Stimulated activated CD8-positive, alpha-beta memory T cell treated with anti-CD3 and anti-CD28 coated beads, Interleukin-15, amount 100 ng/mL, for 4 hours (primary cell): ENCODE data around the gene CD84.
"Not testable (repeated sequence)": the region's sequence is repeated elsewhere in the genome, so short reads cannot be mapped to it uniquely, and the experiment has no call there.

Experiments used
- DNase-seq, 2 donors: peaks; one replicate each; pipeline ENCODE4 v3.0.0-alpha.2; 2020; ENCODE audit warnings: low read depth in 2 of 2

The CD84 gene

GRCh38 chr1:160608941-160609340 lies 29.6 kb upstream of the CD84 start:
- no peak for DNase-seq

DNA sequence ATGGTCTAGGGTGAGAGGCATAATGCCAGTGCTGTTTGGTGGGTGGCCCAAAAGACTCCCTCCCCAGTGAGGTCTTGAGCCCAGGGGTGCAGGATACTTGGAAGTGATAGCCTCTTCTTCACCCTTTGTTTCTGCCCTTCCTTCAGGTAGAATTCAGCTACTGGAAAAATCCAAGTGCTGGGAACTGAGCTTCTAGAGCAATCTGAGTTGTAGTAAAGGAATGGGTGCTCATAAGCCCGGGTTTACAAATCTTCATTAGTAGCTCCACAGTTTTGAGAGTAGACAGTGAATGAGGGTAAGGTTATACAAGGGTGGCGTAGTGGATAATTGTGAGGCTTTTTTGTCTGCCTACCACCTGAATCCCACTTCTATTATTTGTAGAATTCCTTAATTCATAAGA lies 29.2 kb upstream of the CD84 start:
- DNase-seq = no peak

- DNase-seq = no peak
Measured at GRCh38 chr1:160608057-160608456, 28.8 kb upstream of the CD84 start.

DNA sequence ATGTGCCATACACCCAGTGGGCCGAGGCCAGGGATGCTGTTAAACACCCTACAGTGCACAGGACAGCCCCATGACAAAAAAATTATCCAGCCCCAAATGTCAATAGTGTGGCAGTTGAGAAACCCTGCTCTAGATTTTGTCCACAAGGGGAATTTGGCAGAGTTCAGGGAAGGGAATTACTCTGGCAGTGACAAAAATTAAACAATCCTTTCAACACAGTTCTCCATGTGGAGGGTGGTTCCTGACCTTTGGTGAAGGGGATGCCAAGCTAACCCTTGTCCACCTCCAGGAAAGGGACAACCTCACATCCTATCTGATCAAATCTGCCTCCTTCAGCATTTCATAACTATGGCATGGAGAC lies 28.4 kb upstream of the CD84 start:
- DNase-seq = no peak

DNA sequence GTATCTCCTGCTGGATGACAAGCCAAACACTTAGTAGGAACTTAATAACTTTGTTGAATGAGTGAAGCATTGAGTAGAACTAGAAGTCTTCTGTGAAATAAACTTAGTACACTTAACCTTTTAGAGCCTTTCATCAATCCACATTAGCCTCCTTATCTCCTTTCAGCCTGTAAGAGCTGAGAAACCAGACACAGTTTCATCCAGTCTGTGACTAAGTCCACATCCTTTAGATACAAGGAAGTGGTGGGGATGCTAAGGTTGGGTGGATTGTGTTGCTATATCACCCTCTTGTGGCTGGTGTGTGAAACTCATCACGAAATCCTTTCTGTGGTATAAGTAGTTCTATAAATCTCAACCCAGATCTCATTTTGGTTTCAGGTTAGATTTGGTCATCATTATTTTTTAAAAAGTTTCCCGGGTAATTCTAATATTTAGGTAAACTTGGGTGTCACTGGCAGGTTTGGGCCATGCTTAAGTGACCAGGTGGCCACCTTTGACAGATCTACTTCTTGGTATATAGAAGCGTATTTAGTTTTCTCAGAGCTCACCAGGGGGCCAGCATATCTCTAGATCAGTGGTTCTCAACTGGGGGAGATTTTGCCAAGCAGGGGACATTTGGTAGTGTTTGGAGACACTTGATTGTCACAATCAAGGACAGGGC lies 27.8 kb upstream of the CD84 start:
- DNase-seq = peak in 1 of 2 donors; percentile 43

DNA sequence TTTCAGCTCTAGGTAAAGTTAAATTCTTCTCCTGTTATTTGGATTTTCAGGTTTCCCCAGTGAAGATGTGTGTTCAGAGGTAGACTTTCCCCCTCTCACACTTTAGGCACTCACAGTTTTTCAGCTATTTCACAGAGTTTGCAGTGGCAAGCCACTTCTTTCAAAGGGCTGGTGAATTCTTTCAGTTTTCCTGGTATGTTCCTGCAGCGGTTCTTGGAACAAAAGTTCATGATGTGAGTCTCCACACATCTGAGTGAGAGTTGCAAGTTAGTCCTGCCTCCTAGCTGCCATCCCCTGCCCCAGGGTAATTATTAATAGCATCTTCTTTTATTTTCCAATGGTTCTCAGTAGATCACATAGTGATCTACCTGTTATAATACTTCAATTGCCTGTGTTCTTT lies 27.3 kb upstream of the CD84 start:
- no peak for DNase-seq

GRCh38 chr1:160605792-160606479 lies 26.6 kb upstream of the CD84 start:
- DNase-seq = no peak

- DNase-seq = no peak
Measured at GRCh38 chr1:160605205-160605604, 25.9 kb upstream of the CD84 start.

GRCh38 chr1:160597705-160598104 lies 18.4 kb upstream of the CD84 start:
- no peak for DNase-seq

- no peak for DNase-seq
Measured at GRCh38 chr1:160597051-160597450, 17.8 kb upstream of the CD84 start.

DNA sequence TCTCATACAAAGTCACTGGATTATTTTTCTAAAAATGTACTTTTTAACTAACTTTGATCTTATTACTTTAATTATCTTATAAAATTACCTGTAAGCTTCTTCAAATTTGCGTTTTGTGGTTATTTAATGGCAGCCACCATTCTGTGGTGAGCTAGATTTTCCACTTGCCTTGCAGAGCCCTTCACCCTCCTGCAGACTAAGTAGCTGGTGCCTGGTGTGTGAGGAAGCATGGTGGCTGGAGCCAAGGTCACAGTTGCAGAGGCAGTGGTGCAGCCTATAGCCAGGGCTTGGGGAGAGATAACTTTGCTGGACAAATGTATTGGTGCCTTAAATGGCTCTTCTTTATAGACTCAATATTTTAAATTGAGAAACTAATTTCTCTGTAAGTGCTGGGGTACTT lies 11.2 kb upstream of the CD84 start:
- DNase-seq = no peak

- DNase-seq = no peak
Measured at GRCh38 chr1:160588468-160588867, 9.2 kb upstream of the CD84 start.

DNA sequence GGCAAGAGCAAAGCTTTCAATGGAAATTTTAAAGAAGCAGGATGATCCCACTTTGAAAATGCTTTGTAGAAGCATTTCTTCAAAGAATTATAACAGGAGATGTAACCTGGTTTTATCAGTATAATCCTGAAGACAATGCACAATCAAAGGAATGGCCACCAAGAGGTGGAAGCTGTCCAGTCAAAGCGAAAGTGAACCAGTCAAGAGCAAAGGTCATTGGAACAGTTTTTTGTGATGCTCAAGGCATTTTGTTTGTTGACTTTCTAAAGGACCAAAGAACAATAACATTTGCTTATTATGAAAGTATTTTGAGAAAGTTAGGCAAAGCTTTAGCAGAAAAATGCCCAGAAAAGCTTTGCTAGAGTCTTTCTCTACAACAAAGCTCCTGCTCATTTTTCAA lies 5.5 kb upstream of the CD84 start:
- no peak for DNase-seq

DNA sequence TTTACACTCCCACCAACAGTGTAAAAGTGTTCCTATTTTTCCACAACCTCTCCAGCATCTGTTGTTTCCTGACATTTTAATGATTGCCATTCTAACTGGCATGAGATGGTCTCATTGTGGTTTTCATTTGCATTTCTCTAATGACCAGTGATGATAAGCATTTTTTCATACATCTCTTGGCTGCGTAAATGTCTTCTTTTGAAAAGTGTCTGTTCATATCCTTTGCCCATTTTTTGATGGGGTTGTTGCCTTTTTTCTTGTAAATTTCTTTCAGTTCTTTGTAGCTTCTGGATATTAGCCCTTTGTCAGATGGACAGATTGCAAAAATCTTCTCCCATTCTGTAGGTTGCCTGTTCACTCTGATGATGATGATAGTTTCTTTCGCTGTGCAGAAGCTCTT lies 3.7 kb upstream of the CD84 start:
- not testable (repeated sequence) for DNase-seq

- no peak for DNase-seq
Measured at GRCh38 chr1:160581961-160582360, 2.7 kb upstream of the CD84 start.

DNA sequence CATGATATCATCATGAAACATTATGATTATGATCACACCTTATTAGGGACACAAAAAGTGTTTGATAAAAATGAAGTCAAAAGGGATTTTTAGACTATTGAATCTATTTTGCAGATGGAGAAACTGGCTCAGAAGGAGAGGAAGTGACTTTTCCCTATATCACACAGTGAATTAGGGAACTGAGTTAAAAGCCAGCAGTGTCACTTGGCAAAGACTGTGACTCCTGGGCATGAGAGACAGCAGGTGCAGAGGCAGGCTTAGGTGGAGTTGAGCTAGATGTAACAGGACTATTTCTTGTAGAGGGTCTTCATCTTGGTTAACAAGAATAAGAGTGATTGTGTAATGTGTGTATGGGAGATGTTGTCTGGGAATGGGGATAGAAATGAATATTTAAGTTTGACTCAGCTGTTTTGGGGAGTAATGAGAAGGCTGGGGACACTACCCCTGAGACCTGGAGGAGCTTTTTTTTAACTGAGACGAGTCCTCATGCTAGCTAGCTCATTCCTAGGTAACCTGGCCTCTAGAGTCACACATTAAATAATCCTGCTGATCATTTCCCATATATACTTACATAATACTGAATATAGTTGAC lies 1.0 kb upstream of the CD84 start:
- no peak for DNase-seq

DNA sequence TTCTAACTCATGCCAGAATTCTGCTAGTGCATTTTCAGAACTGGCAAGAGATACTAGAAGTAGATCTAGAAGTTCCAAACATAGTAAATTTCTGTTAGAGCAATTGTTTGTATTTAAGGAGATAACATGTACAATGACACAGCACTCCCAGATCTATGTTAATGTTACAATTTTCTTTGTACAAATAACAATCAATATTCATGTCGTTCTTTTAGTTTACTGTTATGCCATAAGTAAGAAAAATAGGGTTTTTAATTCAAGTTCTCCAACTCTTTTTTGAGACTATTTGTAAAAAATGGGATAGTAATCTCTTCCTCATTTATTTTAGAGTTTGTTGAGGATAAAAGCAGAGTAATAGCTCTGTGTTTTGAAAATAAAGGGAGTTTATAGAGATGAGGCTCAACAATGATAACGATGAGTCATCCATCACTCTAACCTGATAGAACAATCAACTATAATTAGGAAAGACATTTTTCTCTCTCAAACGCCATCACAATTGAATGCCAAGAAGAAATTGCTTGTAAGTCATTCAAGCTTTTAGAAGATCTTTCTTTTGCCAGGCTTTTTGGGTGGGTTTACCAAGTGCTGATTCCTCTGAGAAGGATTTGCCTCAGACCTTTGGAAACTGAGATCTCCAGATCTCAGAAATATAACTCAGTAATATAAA lies 638 bp downstream of the CD84 start:
- no peak for DNase-seq

DNA sequence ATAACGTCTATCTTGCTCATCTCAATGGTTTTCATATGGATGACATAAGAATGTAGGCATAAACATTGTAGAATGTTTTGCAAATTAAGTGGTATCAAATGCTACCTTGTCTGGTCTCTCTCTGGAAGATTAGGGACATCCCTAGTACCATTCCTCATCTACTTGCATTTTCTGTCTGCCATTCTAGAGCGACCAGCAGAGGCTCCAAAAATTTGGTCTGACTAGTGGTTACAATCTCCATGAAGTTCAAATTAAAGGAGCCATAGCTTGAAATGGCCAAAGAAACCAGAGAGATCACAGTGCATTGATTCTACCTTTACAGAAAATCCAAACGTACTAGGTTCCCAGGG lies 1.1 kb downstream of the CD84 start:
- no peak for DNase-seq

GRCh38 chr1:160577671-160578070 lies 1.6 kb downstream of the CD84 start:
- DNase-seq = no peak

DNA sequence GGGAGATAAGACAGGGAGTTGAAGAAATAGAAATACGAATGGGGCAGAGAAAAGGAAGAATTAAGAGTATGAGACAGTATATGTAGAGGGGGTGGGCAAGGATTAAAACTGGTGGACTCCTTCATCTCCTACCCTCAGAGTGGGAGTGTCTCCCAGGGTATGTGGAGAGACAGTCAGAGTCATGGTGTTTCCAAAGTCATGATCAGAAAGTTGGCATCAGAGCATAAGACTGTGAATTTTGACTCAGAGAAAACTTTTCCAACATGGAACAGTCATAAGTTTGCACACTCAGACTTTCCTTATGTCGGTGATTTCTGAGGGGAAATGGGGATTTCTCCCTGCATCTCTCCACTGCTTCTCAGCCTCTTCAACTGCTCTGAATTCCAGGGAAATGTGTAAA lies 2.4 kb downstream of the CD84 start:
- no peak for DNase-seq

DNA sequence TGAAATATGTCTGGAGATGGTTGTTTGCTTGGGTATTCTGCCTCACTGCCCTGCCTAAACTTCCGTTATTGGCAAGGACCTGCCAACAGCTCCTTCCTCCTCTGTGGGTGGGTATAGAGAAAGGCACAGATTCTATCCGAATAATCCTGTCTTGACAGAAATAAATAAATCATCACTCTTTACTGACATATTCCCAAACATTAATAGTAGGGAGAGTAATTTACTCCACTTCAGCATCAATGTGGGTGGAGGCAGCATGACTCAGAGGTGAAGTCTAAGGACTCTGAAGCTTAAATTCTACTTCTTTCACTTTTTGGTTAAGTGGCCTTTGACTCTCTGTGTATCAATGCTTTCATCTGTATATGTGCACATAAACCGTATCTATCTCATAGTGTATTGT lies 2.9 kb downstream of the CD84 start:
- DNase-seq = peak; percentile 15 to 52

- DNase-seq = no peak
Measured at GRCh38 chr1:160575112-160575664, 4.1 kb downstream of the CD84 start.

DNA sequence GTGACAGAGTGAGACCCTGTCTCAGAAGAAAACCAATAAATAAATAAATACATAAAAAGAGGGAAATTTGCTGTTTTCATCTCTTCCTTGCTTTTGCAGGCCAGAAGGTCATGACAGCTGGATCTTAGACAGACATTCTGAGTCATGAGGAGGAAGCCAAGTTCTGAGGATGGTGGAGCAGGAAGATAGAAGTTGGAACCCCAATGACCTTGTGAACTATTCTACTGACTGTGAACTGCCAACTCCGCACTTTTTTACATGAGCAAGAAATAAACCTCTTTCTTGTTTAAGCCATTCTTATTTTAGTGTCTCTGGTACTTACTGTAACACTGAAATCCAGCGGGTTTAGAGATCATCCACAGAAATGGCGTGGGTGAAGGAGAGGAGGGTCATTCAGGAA lies 8.5 kb downstream of the CD84 start:
- no peak for DNase-seq
